ENCODE data around the gene SNAP23.

DNA sequence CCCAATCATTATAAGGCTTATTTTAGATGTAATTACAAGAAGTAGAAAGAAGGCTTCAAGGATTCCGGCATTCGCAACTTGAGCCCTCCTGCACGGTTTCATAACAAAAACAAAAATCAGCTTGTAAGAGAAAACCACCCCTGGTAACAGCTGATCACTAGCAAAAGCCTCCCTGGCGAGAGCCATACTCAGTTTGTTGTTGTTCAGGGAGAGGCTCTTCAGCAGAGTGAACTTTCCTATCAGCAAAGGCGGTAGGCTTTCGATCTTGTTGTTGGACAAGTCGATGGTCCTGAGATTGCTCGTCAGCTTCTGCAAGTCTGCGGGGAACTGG is 52.4 kb downstream of the SNAP23 start:
- TF ChIP-seq POLR2A (IDR thresholded peaks at IDR 0.05) (no peak), CTCF (IDR thresholded peaks at IDR 0.05) (no peak)

Measured in transverse colon (tissue), 3 donors.